Osteoblast (primary cell): ENCODE data around the gene CCNG1. TPM values are rescaled to one million over a fixed set of nuclear protein-coding genes. Genes with fewer than 3 reads are reported as not detected.
A peak's percentile ranks its signal among the peaks of the same experiment; 100 is the strongest.
"Not testable (repeated sequence)": the region's sequence is repeated elsewhere in the genome, so short reads cannot be mapped to it uniquely, and the experiment has no call there.

Experiments used
- DNase-seq: peaks from one replicate; pipeline ENCODE4 v3.0.0; 2011; ENCODE audit warnings: low spot score, mixed read lengths; ENCODE audit not compliant: insufficient read length; ENCODE audit errors: missing footprints
- H2AFZ ChIP-seq: 2 replicates; pipeline ENCODE4 v1.6.0; 2011; ENCODE audit warnings: mild to moderate bottlenecking, low read length
- H3K27ac ChIP-seq: 2 replicates; pipeline ENCODE4 v1.5.1; 2011; ENCODE audit warnings: mild to moderate bottlenecking, low read depth, low read length, moderate library complexity
- H3K27me3 ChIP-seq: 2 replicates; pipeline ENCODE4 v1.6.0; 2012; ENCODE audit warnings: mild to moderate bottlenecking, control low read depth, inconsistent platforms, low read length, moderate library complexity; ENCODE audit not compliant: insufficient read depth
- H3K36me3 ChIP-seq: 2 replicates; pipeline ENCODE4 v1.5.1; 2011; ENCODE audit warnings: mild to moderate bottlenecking, low read length, control low read depth, moderate library complexity; ENCODE audit not compliant: insufficient read depth
- H3K4me1 ChIP-seq: 2 replicates; pipeline ENCODE4 v1.5.1; 2011; ENCODE audit warnings: mild to moderate bottlenecking, low read length, control low read depth, moderate library complexity; ENCODE audit not compliant: insufficient read depth
- H3K4me2 ChIP-seq: 2 replicates; pipeline ENCODE4 v1.6.0; 2011; ENCODE audit warnings: mild to moderate bottlenecking, low read length; ENCODE audit not compliant: insufficient read depth
- H3K4me3 ChIP-seq: fragments of 200-600 bp; sonication (generic); 3 replicates; pipeline ENCODE4 v1.5.1; 2012; ENCODE audit warnings: mild to moderate bottlenecking, low read length, inconsistent platforms; ENCODE audit not compliant: insufficient read depth
- H3K79me2 ChIP-seq: 2 replicates; pipeline ENCODE4 v1.6.0; 2012; ENCODE audit warnings: mild to moderate bottlenecking, low read length, control low read depth, inconsistent platforms; ENCODE audit not compliant: insufficient read depth
- H3K9me3 ChIP-seq: 2 replicates; pipeline ENCODE4 v1.5.1; 2011; ENCODE audit warnings: low read depth, low read length, control low read depth
- H4K20me1 ChIP-seq: 2 replicates; pipeline ENCODE4 v1.6.0; 2012; ENCODE audit warnings: mild to moderate bottlenecking, low read length, control low read depth; ENCODE audit not compliant: insufficient read depth
- total RNA-seq: library from RNA; depleted of rRNA; stranded (reverse); fragments of >200 nt; gene quantifications from 2 replicates; pipeline ENCODE4 v1.2.3, GENCODE V29; 2012
- TF ChIP-seq, protein P1 (sequence below): IDR thresholded peaks from 2 replicates; pipeline ENCODE4 v1.5.1; 2011; ENCODE audit warnings: mild to moderate bottlenecking, low read depth, low read length, moderate library complexity; ENCODE audit errors: extremely low read depth

Gene CCNG1
- total RNA-seq, 1 donor, result 469 TPM

DNA sequence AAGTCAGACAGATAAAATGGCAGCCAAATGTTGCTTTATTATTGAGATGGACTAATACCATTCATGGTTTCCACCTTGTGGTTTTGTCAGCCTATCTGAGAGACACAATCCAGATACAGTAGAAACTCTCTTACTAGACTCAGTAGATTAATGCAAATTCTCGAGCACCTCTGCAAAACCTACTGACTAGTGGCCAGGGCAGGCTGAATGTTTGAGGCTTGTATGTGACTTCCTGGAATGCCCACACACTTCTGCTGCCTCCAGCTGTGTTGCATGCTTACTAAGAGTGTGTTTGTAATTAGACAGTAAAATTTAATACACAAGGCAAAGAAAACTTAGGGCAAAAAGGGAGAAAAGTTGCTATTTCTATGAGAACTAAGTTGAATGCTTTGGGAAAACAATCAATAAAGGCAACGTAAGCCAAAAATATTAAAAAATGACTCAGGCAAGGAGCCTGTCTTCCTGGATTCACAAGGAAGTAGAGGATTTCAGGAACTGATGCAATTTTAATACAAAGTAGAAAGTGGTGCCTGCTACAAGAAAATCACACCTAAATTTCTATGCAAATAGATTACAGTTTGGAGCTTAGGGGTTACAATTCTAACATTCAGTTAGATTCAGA lies 30.2 kb upstream of the CCNG1 start:
- no peaks in the 10 kb centered on the region for H3K9me3 ChIP-seq
- H4K20me1 ChIP-seq, result no peaks in the 10 kb centered on the region
- no peak overlapping the region for H3K4me3 ChIP-seq
- peak; percentile 43 for DNase-seq
- peak overlapping the region; percentile 85 for H3K4me2 ChIP-seq
- H3K27me3 ChIP-seq, result no peaks in the 10 kb centered on the region
- peaks cover 16% of the 10 kb centered on the region for H3K4me1 ChIP-seq
- no peak overlapping the region for H3K27ac ChIP-seq
- TF ChIP-seq, protein P1, sequence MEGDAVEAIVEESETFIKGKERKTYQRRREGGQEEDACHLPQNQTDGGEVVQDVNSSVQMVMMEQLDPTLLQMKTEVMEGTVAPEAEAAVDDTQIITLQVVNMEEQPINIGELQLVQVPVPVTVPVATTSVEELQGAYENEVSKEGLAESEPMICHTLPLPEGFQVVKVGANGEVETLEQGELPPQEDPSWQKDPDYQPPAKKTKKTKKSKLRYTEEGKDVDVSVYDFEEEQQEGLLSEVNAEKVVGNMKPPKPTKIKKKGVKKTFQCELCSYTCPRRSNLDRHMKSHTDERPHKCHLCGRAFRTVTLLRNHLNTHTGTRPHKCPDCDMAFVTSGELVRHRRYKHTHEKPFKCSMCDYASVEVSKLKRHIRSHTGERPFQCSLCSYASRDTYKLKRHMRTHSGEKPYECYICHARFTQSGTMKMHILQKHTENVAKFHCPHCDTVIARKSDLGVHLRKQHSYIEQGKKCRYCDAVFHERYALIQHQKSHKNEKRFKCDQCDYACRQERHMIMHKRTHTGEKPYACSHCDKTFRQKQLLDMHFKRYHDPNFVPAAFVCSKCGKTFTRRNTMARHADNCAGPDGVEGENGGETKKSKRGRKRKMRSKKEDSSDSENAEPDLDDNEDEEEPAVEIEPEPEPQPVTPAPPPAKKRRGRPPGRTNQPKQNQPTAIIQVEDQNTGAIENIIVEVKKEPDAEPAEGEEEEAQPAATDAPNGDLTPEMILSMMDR, result no peak
- H3K36me3 ChIP-seq, result no peaks in the 10 kb centered on the region
- H2AFZ ChIP-seq, result peak overlapping the region; percentile 7
- no peaks in the 10 kb centered on the region for H3K79me2 ChIP-seq

DNA sequence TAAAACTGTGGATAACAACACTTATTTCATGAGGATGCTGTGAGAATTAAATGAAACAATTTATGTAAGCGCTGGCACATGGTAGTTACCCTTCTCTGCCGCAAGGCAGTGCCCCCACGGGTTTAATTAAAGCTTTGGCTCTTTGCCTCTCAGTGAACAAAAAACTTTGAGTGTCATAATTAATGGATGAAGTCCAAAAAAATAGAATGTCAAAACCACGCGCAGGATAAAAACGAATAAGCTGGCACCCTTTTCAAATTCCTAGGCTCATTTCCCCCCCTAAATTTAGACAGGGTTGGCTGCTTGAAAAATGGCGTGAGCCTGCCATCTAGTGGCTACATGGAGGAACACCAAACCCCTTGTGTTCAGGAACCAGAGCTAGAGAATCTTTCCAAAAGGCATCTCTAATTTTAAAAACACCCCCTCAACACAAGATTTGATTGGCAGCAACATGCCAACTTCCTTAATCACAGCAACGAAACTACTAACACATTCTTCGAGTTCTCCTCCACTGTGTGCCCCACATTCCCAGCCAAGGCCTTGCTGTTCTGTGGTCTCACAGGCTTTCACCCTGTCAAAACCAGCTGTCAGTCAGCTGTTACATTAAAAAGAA lies 29.0 kb upstream of the CCNG1 start:
- Histone ChIP-seq H3K9me3 (no peaks in the 10 kb centered on the region), H3K4me3 (peak overlapping the region; percentile 56), H3K4me2 (peak overlapping the region; percentile 85), H3K79me2 (no peaks in the 10 kb centered on the region), H3K4me1 (peaks cover 16% of the 10 kb centered on the region), H4K20me1 (no peaks in the 10 kb centered on the region), H3K27ac (no peak overlapping the region), H3K27me3 (no peaks in the 10 kb centered on the region), H3K36me3 (no peaks in the 10 kb centered on the region), H2AFZ (no peak overlapping the region)
- DNase-seq, result peak; percentile 89
- TF ChIP-seq, protein P1, result peak; percentile 93

DNA sequence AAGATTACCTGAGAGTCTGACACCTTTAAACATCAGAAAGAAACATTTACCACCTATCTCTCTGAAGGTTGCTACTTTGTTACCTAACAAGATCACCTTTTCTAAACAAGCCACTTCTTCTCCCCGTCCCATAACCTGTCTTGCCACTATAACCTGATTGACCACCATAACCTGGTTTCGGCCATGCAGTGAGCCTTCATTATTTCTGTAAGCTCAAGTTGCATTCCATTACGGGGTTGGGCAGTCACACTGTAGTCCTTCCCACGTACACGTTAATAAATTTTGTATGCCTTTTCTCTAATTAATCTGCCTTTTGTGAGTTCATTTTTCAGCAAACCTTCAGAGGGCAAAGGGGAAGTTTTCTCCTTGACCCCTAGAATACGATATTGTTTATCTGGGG lies 28.0 kb upstream of the CCNG1 start:
- no peaks in the 10 kb centered on the region for H3K9me3 ChIP-seq
- H3K36me3 ChIP-seq, result no peaks in the 10 kb centered on the region
- peaks cover 16% of the 10 kb centered on the region for H3K4me1 ChIP-seq
- no peaks in the 10 kb centered on the region for H4K20me1 ChIP-seq
- H3K4me2 ChIP-seq, result no peak overlapping the region
- no peaks in the 10 kb centered on the region for H3K27me3 ChIP-seq
- no peak overlapping the region for H2AFZ ChIP-seq
- no peaks in the 10 kb centered on the region for H3K79me2 ChIP-seq
- no peak overlapping the region for H3K27ac ChIP-seq
- no peak overlapping the region for H3K4me3 ChIP-seq
- DNase-seq, result no peak
- TF ChIP-seq, protein P1, result no peak

DNA sequence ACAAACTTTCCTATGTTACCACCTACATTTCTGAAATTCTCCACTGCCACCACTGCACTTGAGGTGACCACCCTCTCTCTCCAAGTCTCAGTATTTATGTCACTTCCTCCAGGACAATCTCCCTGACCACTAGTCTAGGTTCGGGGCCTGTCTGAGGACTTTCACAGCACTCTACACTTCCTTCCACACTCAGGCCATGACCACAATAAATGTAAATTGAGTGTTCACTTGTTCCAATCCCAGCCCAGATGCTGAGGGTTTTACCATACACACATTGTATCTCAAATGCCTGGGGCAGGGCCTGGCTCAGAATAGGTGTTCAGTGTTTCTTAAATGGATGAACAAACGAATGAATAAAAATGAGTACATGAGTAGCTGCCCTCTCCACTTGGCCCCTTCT lies 26.9 kb upstream of the CCNG1 start:
- H3K27ac ChIP-seq, result no peak overlapping the region
- no peak for DNase-seq
- TF ChIP-seq, protein P1, result no peak
- H2AFZ ChIP-seq, result no peak overlapping the region
- H3K27me3 ChIP-seq, result peaks cover 9% of the 10 kb centered on the region
- H4K20me1 ChIP-seq, result no peaks in the 10 kb centered on the region
- no peak overlapping the region for H3K4me3 ChIP-seq
- H3K79me2 ChIP-seq, result no peaks in the 10 kb centered on the region
- H3K4me1 ChIP-seq, result peaks cover 16% of the 10 kb centered on the region
- no peaks in the 10 kb centered on the region for H3K9me3 ChIP-seq
- H3K4me2 ChIP-seq, result no peak overlapping the region
- H3K36me3 ChIP-seq, result no peaks in the 10 kb centered on the region

DNA sequence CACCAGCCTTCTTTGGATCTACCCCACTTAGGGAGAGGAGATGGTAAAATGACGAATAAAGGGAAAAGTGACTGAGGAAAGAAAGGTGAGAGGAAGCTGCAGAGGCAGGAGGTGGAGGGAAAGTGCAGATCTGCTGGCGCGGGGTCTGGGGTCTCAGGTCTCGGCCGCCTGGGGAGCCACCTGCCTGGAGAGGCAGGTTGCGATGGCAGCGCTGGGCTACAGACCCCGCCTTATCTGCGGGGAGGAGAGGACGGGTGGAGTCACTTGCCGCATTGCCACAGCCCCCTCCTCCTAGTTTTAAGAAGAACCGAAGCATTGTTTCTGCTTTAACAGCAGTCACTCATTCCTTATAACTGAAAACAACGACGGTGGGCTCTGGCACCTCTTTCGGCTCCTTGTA lies 21.7 kb upstream of the CCNG1 start:
- H3K27ac ChIP-seq, H2AFZ ChIP-seq, H3K4me3 ChIP-seq, H3K9me3 ChIP-seq, DNase-seq, H3K4me1 ChIP-seq, H3K4me2 ChIP-seq, H3K36me3 ChIP-seq, H3K79me2 ChIP-seq, H4K20me1 ChIP-seq: not testable (repeated sequence)
- peaks cover 24% of the 10 kb centered on the region for H3K27me3 ChIP-seq
